ENCODE data around the gene AMELX. TPM values are rescaled to one million over a fixed set of nuclear protein-coding genes. Genes with fewer than 3 reads are reported as not detected.

The AMELX gene
- total and polyA plus RNA-seq, 4 donors, result not detected

- TF ChIP-seq, protein P1, sequence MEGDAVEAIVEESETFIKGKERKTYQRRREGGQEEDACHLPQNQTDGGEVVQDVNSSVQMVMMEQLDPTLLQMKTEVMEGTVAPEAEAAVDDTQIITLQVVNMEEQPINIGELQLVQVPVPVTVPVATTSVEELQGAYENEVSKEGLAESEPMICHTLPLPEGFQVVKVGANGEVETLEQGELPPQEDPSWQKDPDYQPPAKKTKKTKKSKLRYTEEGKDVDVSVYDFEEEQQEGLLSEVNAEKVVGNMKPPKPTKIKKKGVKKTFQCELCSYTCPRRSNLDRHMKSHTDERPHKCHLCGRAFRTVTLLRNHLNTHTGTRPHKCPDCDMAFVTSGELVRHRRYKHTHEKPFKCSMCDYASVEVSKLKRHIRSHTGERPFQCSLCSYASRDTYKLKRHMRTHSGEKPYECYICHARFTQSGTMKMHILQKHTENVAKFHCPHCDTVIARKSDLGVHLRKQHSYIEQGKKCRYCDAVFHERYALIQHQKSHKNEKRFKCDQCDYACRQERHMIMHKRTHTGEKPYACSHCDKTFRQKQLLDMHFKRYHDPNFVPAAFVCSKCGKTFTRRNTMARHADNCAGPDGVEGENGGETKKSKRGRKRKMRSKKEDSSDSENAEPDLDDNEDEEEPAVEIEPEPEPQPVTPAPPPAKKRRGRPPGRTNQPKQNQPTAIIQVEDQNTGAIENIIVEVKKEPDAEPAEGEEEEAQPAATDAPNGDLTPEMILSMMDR (IDR thresholded peaks at IDR 0.05; ENCODE audit: low read depth, low read length, missing input control), result no peak
These were observed 43.0 kb downstream of the AMELX start (continued) for GRCh38 chrX:11336201-11336600.

GRCh38 chrX:11337292-11338009 lies 44.2 kb downstream of the AMELX start:
- TF ChIP-seq GABPA (IDR thresholded peaks at IDR 0.05 in 1 of 2, conservative IDR thresholded peaks at IDR 0.05 in 1 of 2) (no peak), SP1 (IDR thresholded peaks at IDR 0.05) (peak; percentile 66), NR2F2 (IDR thresholded peaks at IDR 0.05) (no peak), FOXA1 (IDR thresholded peaks at IDR 0.05) (no peak), HNF4G (IDR thresholded peaks at IDR 0.05) (no peak), RAD21 (IDR thresholded peaks at IDR 0.05) (peak in 1 of 2 donors; percentile 13), ZBTB33 (IDR thresholded peaks at IDR 0.05) (no peak), EGR1 (IDR thresholded peaks at IDR 0.05; ENCODE audit: low read depth in 2 of 2) (no peak), JUND (IDR thresholded peaks at IDR 0.05) (peak in 1 of 2 donors; percentile 15), YY1 (IDR thresholded peaks at IDR 0.05) (peak; percentile 57), TAF1 (conservative IDR thresholded peaks at IDR 0.05) (no peak), HNF4A (conservative IDR thresholded peaks at IDR 0.05) (peak; percentile 52 to 57), FOXA2 (IDR thresholded peaks at IDR 0.05) (no peak), MAX (IDR thresholded peaks at IDR 0.05) (no peak), RXRA (IDR thresholded peaks at IDR 0.05) (peak; percentile 16 to 56)
- TF ChIP-seq, protein P1 (IDR thresholded peaks at IDR 0.05; ENCODE audit: low read depth, low read length, missing input control), result no peak
- TF ChIP-seq, protein P2, sequence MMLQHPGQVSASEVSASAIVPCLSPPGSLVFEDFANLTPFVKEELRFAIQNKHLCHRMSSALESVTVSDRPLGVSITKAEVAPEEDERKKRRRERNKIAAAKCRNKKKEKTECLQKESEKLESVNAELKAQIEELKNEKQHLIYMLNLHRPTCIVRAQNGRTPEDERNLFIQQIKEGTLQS (IDR thresholded peaks at IDR 0.05), result no peak
- TF ChIP-seq, protein P3, sequence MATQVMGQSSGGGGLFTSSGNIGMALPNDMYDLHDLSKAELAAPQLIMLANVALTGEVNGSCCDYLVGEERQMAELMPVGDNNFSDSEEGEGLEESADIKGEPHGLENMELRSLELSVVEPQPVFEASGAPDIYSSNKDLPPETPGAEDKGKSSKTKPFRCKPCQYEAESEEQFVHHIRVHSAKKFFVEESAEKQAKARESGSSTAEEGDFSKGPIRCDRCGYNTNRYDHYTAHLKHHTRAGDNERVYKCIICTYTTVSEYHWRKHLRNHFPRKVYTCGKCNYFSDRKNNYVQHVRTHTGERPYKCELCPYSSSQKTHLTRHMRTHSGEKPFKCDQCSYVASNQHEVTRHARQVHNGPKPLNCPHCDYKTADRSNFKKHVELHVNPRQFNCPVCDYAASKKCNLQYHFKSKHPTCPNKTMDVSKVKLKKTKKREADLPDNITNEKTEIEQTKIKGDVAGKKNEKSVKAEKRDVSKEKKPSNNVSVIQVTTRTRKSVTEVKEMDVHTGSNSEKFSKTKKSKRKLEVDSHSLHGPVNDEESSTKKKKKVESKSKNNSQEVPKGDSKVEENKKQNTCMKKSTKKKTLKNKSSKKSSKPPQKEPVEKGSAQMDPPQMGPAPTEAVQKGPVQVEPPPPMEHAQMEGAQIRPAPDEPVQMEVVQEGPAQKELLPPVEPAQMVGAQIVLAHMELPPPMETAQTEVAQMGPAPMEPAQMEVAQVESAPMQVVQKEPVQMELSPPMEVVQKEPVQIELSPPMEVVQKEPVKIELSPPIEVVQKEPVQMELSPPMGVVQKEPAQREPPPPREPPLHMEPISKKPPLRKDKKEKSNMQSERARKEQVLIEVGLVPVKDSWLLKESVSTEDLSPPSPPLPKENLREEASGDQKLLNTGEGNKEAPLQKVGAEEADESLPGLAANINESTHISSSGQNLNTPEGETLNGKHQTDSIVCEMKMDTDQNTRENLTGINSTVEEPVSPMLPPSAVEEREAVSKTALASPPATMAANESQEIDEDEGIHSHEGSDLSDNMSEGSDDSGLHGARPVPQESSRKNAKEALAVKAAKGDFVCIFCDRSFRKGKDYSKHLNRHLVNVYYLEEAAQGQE (IDR thresholded peaks at IDR 0.05), result no peak
- no peaks in the 10 kb centered on the region for H3K36me3 ChIP-seq (ENCODE audit: control insufficient read depth in 4 of 4, insufficient read depth in 3 of 4, low read depth in 1 of 4, low read length in 3 of 4)
- no peak overlapping the region for H3K9ac ChIP-seq (ENCODE audit: low read depth in 1 of 2, low read length in 2 of 2)
- DNase-seq (ENCODE audit: low spot score), result no peak
- H3K4me1 ChIP-seq (ENCODE audit: control insufficient read depth in 4 of 4, insufficient read depth in 4 of 4, low read length in 3 of 4), result peaks cover 0 to 16% (median 12%) of the 10 kb centered on the region in 4 donors
- H3K27ac ChIP-seq (ENCODE audit: low read depth in 1 of 2, low read length in 2 of 2), result peak overlapping the region; percentile 60 to 86
- no peak overlapping the region for H3K4me3 ChIP-seq (ENCODE audit: low read depth in 1 of 3, low read length in 3 of 3)
- H3K9me3 ChIP-seq (ENCODE audit: control insufficient read depth in 4 of 4, low read length in 3 of 4), result no peaks in the 10 kb centered on the region
- 54% methylated on average over 1 of the region's 1 CpG for WGBS
- peaks cover 0 to 2% (median 0%) of the 10 kb centered on the region in 4 donors for H3K27me3 ChIP-seq (ENCODE audit: control insufficient read depth in 4 of 4, insufficient read depth in 4 of 4, low read length in 3 of 4)
